ENCODE data around the gene ERC2. TPM values are rescaled to one million over a fixed set of nuclear protein-coding genes. Genes with fewer than 3 reads are reported as not detected.

ERC2 gene
- total RNA-seq, 2 donors from 2014 or later, result 16.1 to 22.8 TPM

- Histone ChIP-seq H3K36me3 (ENCODE audit: control insufficient read depth, insufficient read depth, low read length) (no peaks in the 10 kb centered on the region), H3K4me1 (ENCODE audit: control insufficient read depth, insufficient read depth, low read length) (no peaks in the 10 kb centered on the region), H3K27ac (ENCODE audit: low read depth, low read length) (no peak overlapping the region), H3K4me3 (ENCODE audit: low read length) (no peak overlapping the region), H3K9me3 (ENCODE audit: control insufficient read depth, low read length) (no peaks in the 10 kb centered on the region), H3K27me3 (ENCODE audit: control insufficient read depth, insufficient read depth, low read length, poor library complexity, severe bottlenecking) (no peaks in the 10 kb centered on the region), H3K9ac (ENCODE audit: extremely low read depth, low read length, poor library complexity, severe bottlenecking) (no peak overlapping the region)
- DNase-seq, result peak; percentile 53
- WGBS, 2 experiments (ENCODE audit: insufficient coverage in 1 of 2, insufficient read length in 1 of 2), result 85 to 87% methylated on average over 5 to 7 of the region's 7 CpGs
- peak; percentile 61 for TF ChIP-seq CTCF (conservative IDR thresholded peaks at IDR 0.05)
- Mint-ChIP-seq H3K9me3 (no peaks in the 10 kb centered on the region), H3K27me3 (ENCODE audit: insufficient read depth) (no peaks in the 10 kb centered on the region), H3K4me1 (peaks cover 7% of the 10 kb centered on the region), H3K27ac (no peak overlapping the region), H3K36me3 (ENCODE audit: low read depth) (no peaks in the 10 kb centered on the region), H3K4me3 (no peak overlapping the region)
Observed at GRCh38 chr3:55804170-55805095, 663.8 kb downstream of the ERC2 start.

- TF ChIP-seq CTCF (conservative IDR thresholded peaks at IDR 0.05), result no peak
- Histone ChIP-seq H3K9me3 (ENCODE audit: control insufficient read depth, low read length) (peaks cover 9% of the 10 kb centered on the region), H3K4me1 (ENCODE audit: control insufficient read depth, insufficient read depth, low read length) (no peaks in the 10 kb centered on the region), H3K4me3 (ENCODE audit: low read length) (no peak overlapping the region), H3K27me3 (ENCODE audit: control insufficient read depth, insufficient read depth, low read length, poor library complexity, severe bottlenecking) (no peaks in the 10 kb centered on the region), H3K27ac (ENCODE audit: low read depth, low read length) (no peak overlapping the region), H3K9ac (ENCODE audit: extremely low read depth, low read length, poor library complexity, severe bottlenecking) (no peak overlapping the region), H3K36me3 (ENCODE audit: control insufficient read depth, insufficient read depth, low read length) (no peaks in the 10 kb centered on the region)
- WGBS, 2 experiments (ENCODE audit: insufficient coverage in 1 of 2, insufficient read length in 1 of 2), result 96 to 100% methylated on average over 4 of the region's 4 CpGs
- Mint-ChIP-seq H3K4me3 (no peak overlapping the region), H3K27me3 (ENCODE audit: insufficient read depth) (no peaks in the 10 kb centered on the region), H3K9me3 (peaks cover 3% of the 10 kb centered on the region), H3K36me3 (ENCODE audit: low read depth) (no peaks in the 10 kb centered on the region), H3K4me1 (peaks cover 7% of the 10 kb centered on the region), H3K27ac (no peak overlapping the region)
- DNase-seq, result no peak
Observed at GRCh38 chr3:55802816-55803215, 665.5 kb downstream of the ERC2 start.

DNA sequence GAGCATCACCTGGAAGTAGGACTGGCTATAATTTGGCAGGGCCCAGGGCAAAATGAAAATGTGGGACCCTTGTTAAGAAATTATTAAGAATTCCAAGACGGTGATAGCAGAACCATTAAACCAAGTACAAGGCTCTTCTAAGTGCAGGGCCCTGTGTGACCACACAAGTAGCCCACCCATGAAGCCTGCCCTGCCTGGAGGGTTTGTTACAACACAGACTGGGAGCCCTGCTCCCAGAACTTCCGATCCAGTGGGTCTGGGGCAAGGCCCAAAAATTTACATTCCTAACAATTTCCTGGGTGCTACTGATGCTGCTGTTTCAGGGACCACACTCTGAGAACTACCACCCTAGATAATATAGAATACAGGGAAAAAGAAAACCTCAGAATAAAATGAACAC, 666.6 kb downstream of the ERC2 start:
- 91 to 100% methylated on average over 1 to 2 of the region's 2 CpGs for WGBS, 2 experiments (ENCODE audit: insufficient coverage in 1 of 2, insufficient read length in 1 of 2)
- peaks cover 12% of the 10 kb centered on the region for H3K9me3 ChIP-seq (ENCODE audit: control insufficient read depth, low read length)
- Mint-ChIP-seq H3K27me3 (ENCODE audit: insufficient read depth) (no peaks in the 10 kb centered on the region), H3K9me3 (peaks cover 5% of the 10 kb centered on the region), H3K36me3 (ENCODE audit: low read depth) (no peaks in the 10 kb centered on the region), H3K27ac (no peak overlapping the region), H3K4me1 (peaks cover 11% of the 10 kb centered on the region), H3K4me3 (no peak overlapping the region)
- no peaks in the 10 kb centered on the region for H3K4me1 ChIP-seq (ENCODE audit: control insufficient read depth, insufficient read depth, low read length)
- no peaks in the 10 kb centered on the region for H3K27me3 ChIP-seq (ENCODE audit: control insufficient read depth, insufficient read depth, low read length, poor library complexity, severe bottlenecking)
- TF ChIP-seq CTCF (conservative IDR thresholded peaks at IDR 0.05), result no peak
- no peak overlapping the region for H3K9ac ChIP-seq (ENCODE audit: extremely low read depth, low read length, poor library complexity, severe bottlenecking)
- no peak overlapping the region for H3K4me3 ChIP-seq (ENCODE audit: low read length)
- no peaks in the 10 kb centered on the region for H3K36me3 ChIP-seq (ENCODE audit: control insufficient read depth, insufficient read depth, low read length)
- no peak for DNase-seq
- no peak overlapping the region for H3K27ac ChIP-seq (ENCODE audit: low read depth, low read length)
